Posterior cingulate gyrus (tissue), 11 donors: ENCODE measurements around the gene KIF3C.

Experiments used
- DNase-seq, 10 donors: peaks; one replicate each; pipeline versions ENCODE4 v3.0.0 to v3.0.0-alpha.2; 2020 to 2021; ENCODE audit warnings: mixed read lengths in 3 of 10
- intact Hi-C: fragments of 100-400 bp; cut with DNase I; formaldehyde crosslinking; loops from one replicate; pipeline ENCODE4 v1.15.1; 2023

The KIF3C gene

DNA sequence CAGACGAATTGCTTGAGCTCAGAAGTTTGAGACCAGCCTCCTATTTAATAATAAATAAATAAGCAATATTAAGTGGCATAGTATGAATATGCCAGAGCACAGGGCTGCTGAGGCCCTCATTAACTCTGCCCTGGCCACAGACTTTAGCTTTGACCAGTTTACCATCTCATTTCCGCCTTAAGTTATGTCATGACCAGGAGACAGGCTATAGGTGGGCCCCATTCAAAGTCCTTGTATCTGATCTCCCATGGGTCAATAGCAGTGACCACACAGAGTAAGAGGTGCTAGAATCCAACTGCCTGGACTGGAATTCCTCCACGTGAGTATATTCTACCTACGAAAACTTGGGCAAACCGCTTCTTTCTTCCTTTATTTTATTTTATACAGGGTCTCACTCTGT, 90.6 kb downstream of the KIF3C start:
- intact Hi-C loops = no loop called here

DNA sequence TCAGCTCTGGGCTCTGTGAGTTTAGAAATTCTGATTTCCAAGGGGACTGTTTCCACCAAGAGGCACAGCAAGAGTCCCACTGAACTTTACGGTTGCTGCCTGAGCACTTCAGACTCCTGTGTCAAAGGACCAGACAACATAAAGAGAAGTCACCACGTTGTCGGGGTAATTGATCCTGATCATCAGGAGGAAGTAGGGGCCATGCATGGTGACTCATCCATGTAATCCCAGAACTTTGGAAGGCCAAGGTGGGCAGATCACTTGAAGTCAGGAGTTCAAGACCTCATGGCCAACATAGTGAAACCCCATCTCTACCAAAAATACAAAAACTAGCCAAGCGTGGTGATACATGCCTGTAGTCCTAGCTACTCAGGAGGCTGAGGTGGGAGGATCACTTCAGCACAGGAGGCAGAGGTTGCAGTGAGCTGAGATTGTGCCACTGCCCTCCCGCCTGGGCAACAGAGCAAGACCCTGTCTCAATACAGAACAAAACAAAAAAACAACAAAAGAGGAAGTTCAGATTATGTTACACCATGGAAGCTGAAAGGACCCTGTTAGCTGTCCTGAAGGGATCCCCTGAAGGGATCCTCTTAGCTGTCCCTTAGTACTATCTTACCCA, 94.6 kb downstream of the KIF3C start:
- no peak for DNase-seq
- intact Hi-C loops = no loop called here

More for the DNA sequence above, 90.6 kb downstream of the KIF3C start:
- DNase-seq = no peak

DNA sequence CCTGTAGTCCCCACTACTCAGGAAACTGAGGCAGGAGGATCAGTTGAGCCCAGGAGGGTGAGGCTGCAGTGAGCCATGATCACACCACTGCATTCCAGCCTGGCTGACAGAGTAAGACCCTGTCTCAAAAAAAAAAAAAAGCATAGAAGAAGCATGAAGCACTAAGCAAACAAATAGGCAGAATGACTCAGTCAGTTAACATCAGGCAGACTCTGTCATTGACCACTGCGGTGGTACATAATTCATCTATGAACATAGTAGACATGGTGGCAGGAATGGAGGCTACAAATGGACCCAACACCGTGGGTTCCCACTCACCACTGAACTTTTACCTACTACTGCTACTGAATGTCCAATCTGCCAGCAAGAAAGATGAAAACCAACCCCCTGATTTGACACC, 96.4 kb downstream of the KIF3C start:
- DNase-seq = no peak
- intact Hi-C loops = no loop called here

DNA sequence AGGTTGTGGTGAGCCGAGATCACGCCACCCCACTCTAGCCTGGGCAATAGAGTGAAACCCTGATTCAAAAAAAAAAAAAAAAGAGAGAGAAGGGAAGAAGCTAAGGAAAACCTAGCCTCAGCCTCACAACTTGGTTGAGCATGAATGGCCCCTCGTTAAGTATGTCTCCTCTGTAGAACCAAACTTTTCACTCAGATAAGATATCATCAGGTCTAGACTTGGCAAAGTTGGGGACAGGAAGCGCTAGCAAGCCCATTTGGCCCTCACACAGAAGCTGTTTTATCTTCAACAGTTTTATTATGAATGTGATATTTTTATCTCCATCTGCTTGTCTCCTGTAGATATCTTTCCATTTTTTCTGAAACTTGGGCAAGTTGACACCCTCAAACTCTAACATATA, 100.5 kb downstream of the KIF3C start:
- DNase-seq = no peak
- intact Hi-C loops = no loop called here

DNA sequence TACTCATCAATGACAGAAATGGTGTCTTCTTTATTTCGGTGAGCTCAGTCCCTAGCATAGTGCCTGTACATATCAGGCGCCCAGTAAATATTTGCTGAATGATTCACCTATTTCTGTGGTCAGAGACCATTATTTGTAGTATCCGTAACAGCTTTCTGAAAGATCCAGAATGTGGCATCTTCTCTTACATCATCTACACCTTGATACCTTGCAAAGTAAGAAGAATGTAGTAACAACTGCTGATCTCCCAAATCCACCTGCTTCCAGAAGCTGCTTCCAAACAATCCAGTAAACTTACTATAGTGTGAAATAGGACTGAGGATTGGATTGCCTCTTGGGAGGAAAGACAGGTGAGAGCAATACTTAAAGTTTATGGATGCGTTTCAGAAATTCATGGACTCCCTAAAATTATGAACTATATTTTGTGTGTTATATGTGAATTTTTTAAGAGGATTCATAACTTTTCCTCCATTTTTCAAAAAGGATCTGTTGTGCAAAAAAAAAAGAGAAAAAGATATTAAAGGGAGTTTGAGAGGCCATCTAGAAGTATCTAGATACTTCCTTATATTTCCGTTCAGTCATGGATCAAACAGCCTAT, 103.1 kb downstream of the KIF3C start:
- DNase-seq = no peak
- intact Hi-C loops = loop anchor here (5.0 kb wide), 1 partner anchor 153 kb away; the partner anchor contains the start of gene RAB10

DNA sequence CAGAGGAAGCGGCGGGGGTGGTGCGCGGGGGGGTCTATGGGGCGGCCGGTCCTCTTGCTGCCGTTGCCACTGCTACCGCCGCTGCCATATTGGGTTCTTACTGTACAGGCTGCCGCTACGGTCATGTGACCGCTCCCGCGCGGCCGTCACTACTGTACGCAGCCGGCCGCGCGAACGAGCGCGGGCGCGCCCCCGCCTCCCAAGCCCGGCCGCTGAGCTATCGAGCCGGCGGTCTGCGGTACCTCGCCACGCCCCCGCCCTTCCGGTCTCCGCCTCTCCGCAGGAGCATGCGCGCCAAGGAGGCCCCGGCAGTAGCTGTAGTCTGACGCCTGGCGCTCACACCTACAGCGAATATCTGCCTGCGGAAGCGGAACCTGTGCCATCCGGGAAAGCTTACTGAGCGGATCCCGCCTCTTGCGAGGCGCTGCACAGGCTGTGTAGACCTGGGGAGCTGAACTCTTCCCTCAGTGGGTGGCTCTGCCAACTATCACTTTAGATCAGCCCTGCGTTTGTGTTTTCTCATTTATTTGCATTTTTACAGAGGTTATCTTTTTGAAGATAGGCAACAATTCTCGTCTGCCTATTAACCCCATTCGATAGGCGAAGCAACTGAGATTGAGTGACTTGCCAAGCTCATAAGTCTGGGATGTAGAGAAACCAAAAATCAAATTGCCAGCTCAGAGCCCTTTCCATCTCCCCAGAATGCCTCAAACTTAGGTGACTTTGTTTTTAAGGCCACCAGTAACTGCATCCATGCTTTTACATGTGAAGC, 103.8 kb downstream of the KIF3C start, which contains the start of gene ASXL2:
Gene ASXL2, minus strand, starts transcription at position 127 of the 772 bp plus-strand sequence. CDS start 265 bp downstream, outside the sequence.
- peak; percentile 96 to 100 (median 97) for DNase-seq
- intact Hi-C loops = loop anchor here (1.0 to 5.0 kb wide), 2 partner anchors 154 to 205 kb away; partner anchors contain the start of genes DTNB and RAB10

DNA sequence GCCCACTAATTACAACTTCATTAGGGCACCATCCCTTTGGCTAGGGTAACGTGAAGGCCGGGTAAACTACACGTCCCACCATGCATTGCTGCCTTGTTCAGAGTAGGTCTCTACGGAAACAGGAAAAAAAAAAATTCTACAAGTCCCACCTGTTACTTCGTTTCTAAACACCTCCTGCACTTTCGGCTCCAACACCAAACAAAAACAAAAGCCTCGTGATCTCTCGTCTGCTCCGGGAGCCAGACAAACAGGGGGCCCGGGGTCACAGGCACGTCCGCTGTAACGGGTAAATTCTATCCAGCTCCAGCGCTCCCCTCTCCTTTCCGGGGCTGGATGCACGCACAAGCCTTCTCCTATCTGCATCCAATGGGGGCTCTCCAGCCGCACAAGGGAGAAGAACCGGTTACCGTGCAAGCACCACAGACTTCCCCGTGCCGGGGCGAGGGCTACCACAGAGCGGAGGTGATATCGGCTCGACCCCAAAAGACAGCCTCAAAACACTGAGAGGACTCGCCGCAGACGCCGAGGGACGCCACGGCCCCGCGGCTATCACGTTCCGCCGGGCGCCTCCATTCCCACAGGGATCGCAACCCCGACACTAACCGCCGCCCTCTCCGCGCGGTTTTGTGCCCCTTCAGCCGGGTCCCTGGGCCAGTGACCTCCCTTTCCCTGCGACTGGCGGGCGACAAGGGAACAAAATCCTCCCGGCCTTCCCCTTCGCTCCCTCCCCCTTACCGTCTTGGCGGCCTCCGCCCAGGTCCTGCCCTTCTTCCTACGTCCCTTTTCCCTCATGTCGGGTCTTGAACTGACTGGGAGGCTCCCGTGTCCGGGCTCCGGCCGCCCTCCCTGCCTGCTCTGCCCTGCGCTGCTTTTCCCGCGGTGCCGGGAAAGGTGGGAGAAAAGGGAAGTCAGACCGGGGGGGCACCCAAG, 104.6 kb downstream of the KIF3C start:
- DNase-seq = peak; percentile 23 to 87 (median 39)
- intact Hi-C loops = loop anchor here (1.0 to 5.0 kb wide), 2 partner anchors 155 to 204 kb away; partner anchors contain the start of genes DTNB and RAB10
